Progenitor cell of endocrine pancreas (in vitro differentiated cells): ENCODE results near the gene RFT1. TPM values are rescaled to one million over a fixed set of nuclear protein-coding genes. Genes with fewer than 3 reads are reported as not detected.

ENCODE experiments used
- DNase-seq: peaks from one replicate; pipeline ENCODE4 v3.0.0; 2021; ENCODE audit warnings: low spot score; ENCODE audit not compliant: unreplicated experiment
- H3K27ac Mint-ChIP-seq: 2 replicates; pipeline ENCODE4 v1.8.0; 2021; ENCODE audit warnings: mild to moderate bottlenecking, moderate library complexity, mixed read lengths
- H3K27me3 Mint-ChIP-seq: 2 replicates; pipeline ENCODE4 v1.8.0; 2021; ENCODE audit warnings: mixed read lengths
- H3K36me3 Mint-ChIP-seq: 2 replicates; pipeline ENCODE4 v1.8.0; 2022; ENCODE audit warnings: mixed read lengths; ENCODE audit not compliant: insufficient read depth
- H3K4me1 Mint-ChIP-seq: 2 replicates; pipeline ENCODE4 v1.8.0; 2021; ENCODE audit warnings: low read depth, mixed read lengths
- H3K4me3 Mint-ChIP-seq: 2 replicates; pipeline ENCODE4 v1.8.0; 2021; ENCODE audit warnings: low read depth, mild to moderate bottlenecking, moderate library complexity, mixed read lengths
- H3K9me3 Mint-ChIP-seq: 2 replicates; pipeline ENCODE4 v1.8.0; 2021; ENCODE audit warnings: low read depth, mixed read lengths
- CTCF ChIP-seq: fragments of 200-600 bp; sonication (generic); IDR thresholded peaks from one replicate; pipeline ENCODE4 v1.5.0; 2021; ENCODE audit warnings: antibody characterized with exemption, mild to moderate bottlenecking; ENCODE audit not compliant: unreplicated experiment
- total RNA-seq: library from RNA; stranded (reverse); gene quantifications from 2 replicates; pipeline ENCODE4 v1.2.1, GENCODE V29; 2021

The RFT1 gene
- total RNA-seq, 1 donor from 2014 or later: 22.5 TPM

- H3K27ac Mint-ChIP-seq: no peak overlapping the region
- H3K9me3 Mint-ChIP-seq: no peaks in the 10 kb centered on the region
- H3K4me1 Mint-ChIP-seq: peaks cover 5% of the 10 kb centered on the region
- peaks cover 11% of the 10 kb centered on the region for H3K36me3 Mint-ChIP-seq
- no peak for TF ChIP-seq CTCF
- H3K27me3 Mint-ChIP-seq: no peaks in the 10 kb centered on the region
- no peak for DNase-seq
- H3K4me3 Mint-ChIP-seq: no peak overlapping the region
These were observed 6.3 kb downstream of the RFT1 start for GRCh38 chr3:53123953-53124352.

- Mint-ChIP-seq H3K4me3 (no peak overlapping the region), H3K36me3 (peaks cover 11% of the 10 kb centered on the region), H3K27me3 (no peaks in the 10 kb centered on the region), H3K9me3 (no peaks in the 10 kb centered on the region), H3K4me1 (peaks cover 5% of the 10 kb centered on the region), H3K27ac (no peak overlapping the region)
- no peak for DNase-seq
- no peak for TF ChIP-seq CTCF
These were observed 6.7 kb downstream of the RFT1 start for GRCh38 chr3:53123510-53123909.

GRCh38 chr3:53122933-53123305 is 7.3 kb downstream of the RFT1 start:
- no peak for DNase-seq
- Mint-ChIP-seq H3K27me3 (no peaks in the 10 kb centered on the region), H3K4me3 (no peak overlapping the region), H3K9me3 (no peaks in the 10 kb centered on the region), H3K4me1 (peaks cover 5% of the 10 kb centered on the region), H3K27ac (no peak overlapping the region), H3K36me3 (peaks cover 15% of the 10 kb centered on the region)
- no peak for TF ChIP-seq CTCF

GRCh38 chr3:53122255-53122932 is 7.8 kb downstream of the RFT1 start:
- H3K27me3 Mint-ChIP-seq: no peaks in the 10 kb centered on the region
- no peak for TF ChIP-seq CTCF
- no peak overlapping the region for H3K27ac Mint-ChIP-seq
- H3K36me3 Mint-ChIP-seq: peaks cover 15% of the 10 kb centered on the region
- H3K4me3 Mint-ChIP-seq: no peak overlapping the region
- no peak for DNase-seq
- peaks cover 5% of the 10 kb centered on the region for H3K4me1 Mint-ChIP-seq
- H3K9me3 Mint-ChIP-seq: no peaks in the 10 kb centered on the region

GRCh38 chr3:53120336-53120735 is 9.9 kb downstream of the RFT1 start:
- Mint-ChIP-seq H3K4me1 (peaks cover 5% of the 10 kb centered on the region), H3K36me3 (peaks cover 15% of the 10 kb centered on the region), H3K27me3 (no peaks in the 10 kb centered on the region)

More at GRCh38 chr3:53120336-53120735, 9.9 kb downstream of the RFT1 start:
- TF ChIP-seq CTCF: no peak
- DNase-seq: no peak
- Mint-ChIP-seq H3K4me3 (no peak overlapping the region), H3K9me3 (no peaks in the 10 kb centered on the region), H3K27ac (no peak overlapping the region)
